HCT116 (cell line): Measurements from ENCODE around the gene KCNIP4. TPM values are rescaled to one million over a fixed set of nuclear protein-coding genes. Genes with fewer than 3 reads are reported as not detected.

ENCODE experiments used
- ATAC-seq: fragments of 200-7000 bp; cut with Tn5 transposase; 2 replicates; pipeline ENCODE4 v1.9.1; 2020; ENCODE audit warnings: mild to moderate bottlenecking, moderate library complexity
- BruUV-seq: library from RNA; stranded (reverse); fragments of 400-500 nt; replicated peaks from 2 replicates; lab custom pipeline; 2021; lab: Mats Ljungman, UMichigan
- CTCF ChIA-PET: fragments of 300-600 bp; sonication (Branson Sonifier 250); formaldehyde crosslinking; loops from one replicate; lab custom pipeline; 2021; ENCODE audit warnings: antibody characterized with exemption; lab: Charles Lee
- POLR2A ChIA-PET: fragments of 300-600, 350-600 bp; sonication (Branson Sonifier 250); formaldehyde crosslinking; loops from one replicate; lab custom pipeline; 2021; ENCODE audit warnings: antibody characterized with exemption; lab: Charles Lee
- RAD21 ChIA-PET, 2 experiments: fragments of 300-600 bp; sonication (Branson Sonifier 250); formaldehyde crosslinking; loops; one replicate each; lab custom pipeline; 2023; ENCODE audit warnings: low total read pairs in 2 of 2; ENCODE audit not compliant: uncharacterized antibody in 2 of 2, unreplicated experiment in 2 of 2, low non-redundant PET in 1 of 2; lab: Charles Lee
- DNase-seq: peaks from one replicate; pipeline ENCODE4 v3.0.0-alpha.2; 2010; ENCODE audit warnings: low read depth, low spot score
- H2AFZ ChIP-seq: fragments of 200-600 bp; shearing (Covaris generic), sonication (generic); 2 replicates; pipeline ENCODE4 v1.6.1; 2017; ENCODE audit warnings: low read depth, mixed run types, mixed read lengths, antibody characterized with exemption, low read length; ENCODE audit not compliant: poor library complexity, severe bottlenecking
- H3K27ac ChIP-seq: 2 replicates; pipeline ENCODE4 v1.5.1; 2012; ENCODE audit warnings: low read depth, low read length
- H3K27me3 ChIP-seq: fragments of 200-600 bp; sonication (generic); 2 replicates; pipeline ENCODE4 v1.6.1; 2016; ENCODE audit warnings: mixed run types, low read length, mixed read lengths; ENCODE audit not compliant: insufficient read depth
- H3K36me3 ChIP-seq, 2 experiments: fragments of 200-500 bp in 1 of 2; fragments of 200-600 bp in 1 of 2; sonication (Bioruptor generic) in 1 of 2; sonication (generic) in 1 of 2; 2 replicates each; pipeline versions ENCODE4 v1.5.1 to v1.6.1; 2014 to 2016; ENCODE audit warnings: low read length in 2 of 2, inconsistent platforms in 1 of 2, mixed read lengths in 1 of 2, mixed run types in 1 of 2; ENCODE audit not compliant: insufficient read depth in 2 of 2, control insufficient read depth in 1 of 2
- H3K4me1 ChIP-seq, 2 experiments: fragments of 200-600 bp in 1 of 2; sonication (generic) in 1 of 2; 2 replicates each; pipeline versions ENCODE4 v1.5.1 to v1.6.1; 2012 to 2017; ENCODE audit warnings: low read length in 2 of 2, inconsistent platforms in 1 of 2, mild to moderate bottlenecking in 1 of 2, mixed read lengths in 1 of 2, mixed run types in 1 of 2, moderate library complexity in 1 of 2; ENCODE audit not compliant: insufficient read depth in 2 of 2, control insufficient read depth in 1 of 2
- H3K4me2 ChIP-seq: fragments of 200-600 bp; sonication (generic); 2 replicates; pipeline ENCODE4 v1.6.1; 2017; ENCODE audit warnings: mixed run types, low read length, mixed read lengths
- H3K4me3 ChIP-seq, 2 experiments: fragments of 200-600 bp in 1 of 2; sonication (generic) in 1 of 2; replicated peaks in 1 of 2; 2 replicates each; pipeline ENCODE4 v1.5.1; 2011 to 2016; ENCODE audit warnings: low read length in 2 of 2, control low read depth in 1 of 2, low read depth in 1 of 2, mild to moderate bottlenecking in 1 of 2, mixed read lengths in 1 of 2, mixed run types in 1 of 2
- H3K79me2 ChIP-seq: fragments of 200-600 bp; sonication (generic); 2 replicates; pipeline ENCODE4 v1.6.1; 2017; ENCODE audit warnings: mild to moderate bottlenecking, mixed run types, low read length, moderate library complexity, mixed read lengths; ENCODE audit not compliant: insufficient read depth
- H3K9ac ChIP-seq: fragments of 200-600 bp; sonication (generic); 2 replicates; pipeline ENCODE4 v1.6.1; 2016; ENCODE audit warnings: low read length, mixed read lengths
- H3K9me2 ChIP-seq: fragments of 200-600 bp; sonication (generic), shearing (Covaris generic); 2 replicates; pipeline ENCODE4 v1.6.1; 2017; ENCODE audit warnings: mixed run types, mild to moderate bottlenecking, moderate library complexity; ENCODE audit not compliant: insufficient read depth
- H3K9me3 ChIP-seq, 2 experiments: fragments of 200-500 bp in 1 of 2; fragments of 200-600 bp in 1 of 2; sonication (Bioruptor generic) in 1 of 2; sonication (generic) in 1 of 2; 2 replicates each; pipeline ENCODE4 v1.6.1; 2014 to 2017; ENCODE audit warnings: low read length in 2 of 2, mixed read lengths in 2 of 2, inconsistent platforms in 1 of 2, low read depth in 1 of 2, mild to moderate bottlenecking in 1 of 2, mixed run types in 1 of 2, moderate library complexity in 1 of 2; ENCODE audit not compliant: control insufficient read depth in 1 of 2, insufficient read depth in 1 of 2
- H4K20me1 ChIP-seq: fragments of 200-600 bp; sonication (generic), shearing (Covaris generic); 2 replicates; pipeline ENCODE4 v1.6.1; 2017; ENCODE audit warnings: mixed run types, mild to moderate bottlenecking, moderate library complexity; ENCODE audit not compliant: insufficient read depth
- CEBPB ChIP-seq: IDR thresholded peaks from 2 replicates; pipeline ENCODE4 v1.6.1; 2012; ENCODE audit warnings: low read depth
- CTCF ChIP-seq, 3 experiments: fragments of 200-600 bp in 1 of 3; sonication (generic) in 1 of 3; IDR thresholded peaks in 2 of 3; conservative IDR thresholded peaks in 1 of 3; 2 replicates each; pipeline ENCODE4 v1.5.1; 2012 to 2017; ENCODE audit warnings: low read depth in 2 of 3, low read length in 2 of 3, antibody characterized with exemption in 1 of 3, borderline replicate concordance in 1 of 3, control low read depth in 1 of 3, mild to moderate bottlenecking in 1 of 3, mixed read lengths in 1 of 3, mixed run types in 1 of 3, moderate library complexity in 1 of 3; ENCODE audit not compliant: insufficient read depth in 1 of 3
- ELF1 ChIP-seq: IDR thresholded peaks from 2 replicates; pipeline ENCODE4 v1.6.1; 2012; ENCODE audit warnings: low read depth, borderline replicate concordance
- JUND ChIP-seq: IDR thresholded peaks from 2 replicates; pipeline ENCODE4 v1.6.1; 2012
- POLR2AphosphoS5 ChIP-seq: IDR thresholded peaks from 2 replicates; pipeline ENCODE4 v1.6.1; 2011; ENCODE audit warnings: mild to moderate bottlenecking, low read depth, low read length, moderate library complexity
- SP1 ChIP-seq: IDR thresholded peaks from 2 replicates; pipeline ENCODE4 v1.6.1; 2012; ENCODE audit warnings: low read depth
- ZNF274 ChIP-seq: fragments of 200-500 bp; sonication (Bioruptor generic); IDR thresholded peaks from 2 replicates; pipeline ENCODE4 v1.6.1; 2014; ENCODE audit warnings: mild to moderate bottlenecking, low read depth, low read length, inconsistent platforms
- intact Hi-C: fragments of 100-400 bp; cut with micrococcal nuclease; formaldehyde crosslinking; loops from 2 replicates; pipeline ENCODE4 v1.10.0; 2022
- total RNA-seq: library from RNA; stranded (reverse); gene quantifications from one replicate; pipeline ENCODE4 v1.2.1, GENCODE V29; 2021; ENCODE audit not compliant: unreplicated experiment

Gene KCNIP4
- total RNA-seq, 1 experiment from 2014 or later, result not detected

- ChIA-PET POLR2A (no interaction called here), RAD21 (no interaction called here)
Measured at GRCh38 chr4:20844311-20844710, 1104.3 kb downstream of the KCNIP4 start.

More at GRCh38 chr4:20844311-20844710, 1104.3 kb downstream of the KCNIP4 start:
- Histone ChIP-seq H3K9ac (no peak overlapping the region), H3K27me3 (no peaks in the 10 kb centered on the region), H3K36me3 (no peaks in the 10 kb centered on the region), H3K4me1 (peaks cover 0 to 7% of the 10 kb centered on the region in 2 experiments; a peak in 1 of 4 replicates), H3K9me3 (no peaks in the 10 kb centered on the region), H3K4me2 (no peak overlapping the region), H3K4me3 (no peak overlapping the region), H3K79me2 (no peaks in the 10 kb centered on the region), H2AFZ (no peak overlapping the region), H3K9me2 (no peaks in the 10 kb centered on the region), H4K20me1 (no peaks in the 10 kb centered on the region), H3K27ac (no peak overlapping the region)
- TF ChIP-seq ELF1 (no peak), SP1 (no peak), CEBPB (no peak), JUND (no peak), CTCF (IDR thresholded peaks at IDR 0.05 in 2 of 3, conservative IDR thresholded peaks at IDR 0.05 in 1 of 3; ENCODE audit: borderline replicate concordance in 1 of 3, insufficient read depth in 1 of 3, low read depth in 2 of 3, low read length in 2 of 3) (no peak), ZNF274 (no peak), POLR2AphosphoS5 (no peak)
- DNase-seq, result no peak
- BruUV-seq, result no TSS peak
- CTCF ChIA-PET, result no interaction called here
- ATAC-seq, result no peak
- intact Hi-C loops, result no loop called here
